Fibroblast of pulmonary artery (primary cell): Measurements from ENCODE around the gene RGS17.

Source experiments
- DNase-seq: peaks from one replicate; pipeline ENCODE4 v3.0.0-alpha.2; 2010; ENCODE audit warnings: low read depth
- H3K4me3 ChIP-seq: replicated peaks from 2 replicates; pipeline ENCODE4 v1.5.1; 2011; ENCODE audit warnings: low read depth, mild to moderate bottlenecking, control low read depth, low read length, moderate library complexity
- TF ChIP-seq, protein P1 (sequence below): IDR thresholded peaks from 2 replicates; pipeline ENCODE4 v1.5.1; 2011; ENCODE audit warnings: mild to moderate bottlenecking, control low read depth, low read length, inconsistent platforms; ENCODE audit errors: missing control alignments

RGS17 gene

DNA sequence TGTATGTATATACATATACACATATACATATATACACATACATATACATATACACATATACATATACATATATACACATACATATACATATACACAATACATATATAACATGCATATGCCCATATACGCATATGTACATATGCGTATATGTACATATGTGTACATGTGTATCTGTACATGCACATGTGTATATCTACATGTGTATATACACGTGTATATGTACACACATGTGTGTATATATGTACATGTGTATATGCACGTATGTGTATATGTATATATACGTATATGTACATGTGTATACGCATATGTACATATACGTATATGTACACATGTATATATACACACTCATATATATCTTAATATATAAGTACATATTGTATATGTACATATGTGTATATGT, 60.3 kb downstream of the RGS17 start:
- no peak overlapping the region for H3K4me3 ChIP-seq
- no peak for DNase-seq
- TF ChIP-seq, protein P1, sequence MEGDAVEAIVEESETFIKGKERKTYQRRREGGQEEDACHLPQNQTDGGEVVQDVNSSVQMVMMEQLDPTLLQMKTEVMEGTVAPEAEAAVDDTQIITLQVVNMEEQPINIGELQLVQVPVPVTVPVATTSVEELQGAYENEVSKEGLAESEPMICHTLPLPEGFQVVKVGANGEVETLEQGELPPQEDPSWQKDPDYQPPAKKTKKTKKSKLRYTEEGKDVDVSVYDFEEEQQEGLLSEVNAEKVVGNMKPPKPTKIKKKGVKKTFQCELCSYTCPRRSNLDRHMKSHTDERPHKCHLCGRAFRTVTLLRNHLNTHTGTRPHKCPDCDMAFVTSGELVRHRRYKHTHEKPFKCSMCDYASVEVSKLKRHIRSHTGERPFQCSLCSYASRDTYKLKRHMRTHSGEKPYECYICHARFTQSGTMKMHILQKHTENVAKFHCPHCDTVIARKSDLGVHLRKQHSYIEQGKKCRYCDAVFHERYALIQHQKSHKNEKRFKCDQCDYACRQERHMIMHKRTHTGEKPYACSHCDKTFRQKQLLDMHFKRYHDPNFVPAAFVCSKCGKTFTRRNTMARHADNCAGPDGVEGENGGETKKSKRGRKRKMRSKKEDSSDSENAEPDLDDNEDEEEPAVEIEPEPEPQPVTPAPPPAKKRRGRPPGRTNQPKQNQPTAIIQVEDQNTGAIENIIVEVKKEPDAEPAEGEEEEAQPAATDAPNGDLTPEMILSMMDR, result no peak

DNA sequence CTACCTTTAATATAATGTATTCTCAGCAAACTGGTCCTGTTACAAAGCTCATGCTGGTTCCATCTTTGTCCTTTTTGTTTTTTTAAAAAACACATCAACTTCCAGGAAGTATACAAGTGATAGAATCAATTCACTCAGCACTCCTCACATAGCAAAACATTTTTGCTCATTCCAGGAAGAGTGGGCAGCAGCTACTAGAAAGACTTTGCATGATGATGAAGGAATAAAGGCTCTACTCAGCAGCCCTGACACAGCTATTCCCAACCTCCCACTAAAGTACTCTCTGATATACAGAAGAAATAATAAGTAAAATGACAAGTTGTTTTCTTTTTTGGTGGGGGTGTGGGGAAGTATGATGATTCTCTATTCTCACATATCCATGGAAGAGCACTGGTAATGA, 61.2 kb downstream of the RGS17 start:
- no peak overlapping the region for H3K4me3 ChIP-seq
- DNase-seq, result no peak
- TF ChIP-seq, protein P1, result no peak

DNA sequence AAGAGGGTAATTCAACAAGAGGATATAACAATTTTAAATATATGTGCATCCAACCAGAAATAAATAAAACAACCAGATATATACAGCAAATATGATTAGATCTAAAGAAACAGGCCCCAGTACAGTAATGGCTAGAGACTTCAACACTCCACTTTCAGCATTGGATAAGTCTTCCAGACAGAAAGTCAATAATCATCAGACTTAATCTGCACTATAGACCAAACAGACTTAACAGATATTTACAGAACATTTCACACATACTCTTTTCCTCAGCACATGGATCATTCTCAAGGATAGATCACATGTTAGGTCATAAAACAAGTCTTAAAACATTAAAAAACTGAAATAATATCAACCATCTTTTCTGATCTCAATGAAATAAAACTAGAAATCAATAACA, 65.9 kb downstream of the RGS17 start:
- TF ChIP-seq, protein P1, result no peak
- no peak overlapping the region for H3K4me3 ChIP-seq
- no peak for DNase-seq

DNA sequence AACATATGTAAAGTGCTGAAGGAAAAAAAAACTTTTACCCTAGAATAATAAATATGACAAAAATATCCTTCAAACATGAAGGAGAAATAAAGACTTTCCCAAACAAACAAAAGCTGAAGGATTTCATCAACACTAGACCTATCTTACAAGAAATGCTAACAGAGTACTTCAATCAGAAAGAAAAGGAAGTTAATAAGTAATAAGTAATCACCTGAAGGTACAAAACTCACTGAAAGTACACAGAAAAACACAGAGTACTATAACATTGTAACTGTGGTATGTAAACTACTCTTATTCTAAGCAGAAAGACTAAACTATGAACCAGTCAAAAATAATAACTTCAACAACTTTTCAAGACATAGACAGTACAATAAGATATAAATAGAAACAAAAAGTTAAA, 67.1 kb downstream of the RGS17 start:
- no peak overlapping the region for H3K4me3 ChIP-seq
- TF ChIP-seq, protein P1, result no peak
- no peak for DNase-seq

DNA sequence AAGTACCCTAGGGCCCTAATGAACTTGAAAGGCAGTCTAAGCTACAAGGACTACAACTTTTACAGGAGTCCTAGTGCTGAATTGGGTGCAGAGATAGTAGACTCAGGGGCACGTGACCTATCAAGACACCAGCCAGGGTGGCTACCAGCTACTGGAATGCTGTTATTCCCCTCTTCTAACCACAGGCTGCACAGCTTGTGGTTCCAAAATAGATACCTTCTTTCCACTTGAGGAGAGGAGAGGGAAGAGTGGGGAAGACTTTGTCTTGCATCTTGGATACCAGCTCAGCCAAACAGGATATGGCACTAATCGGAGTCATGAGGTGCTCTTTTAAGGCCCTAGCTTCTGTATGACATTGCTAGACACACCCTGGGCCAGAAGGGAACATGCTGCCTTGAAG, 68.6 kb downstream of the RGS17 start:
- H3K4me3 ChIP-seq, result no peak overlapping the region
- no peak for DNase-seq
- TF ChIP-seq, protein P1, result no peak

DNA sequence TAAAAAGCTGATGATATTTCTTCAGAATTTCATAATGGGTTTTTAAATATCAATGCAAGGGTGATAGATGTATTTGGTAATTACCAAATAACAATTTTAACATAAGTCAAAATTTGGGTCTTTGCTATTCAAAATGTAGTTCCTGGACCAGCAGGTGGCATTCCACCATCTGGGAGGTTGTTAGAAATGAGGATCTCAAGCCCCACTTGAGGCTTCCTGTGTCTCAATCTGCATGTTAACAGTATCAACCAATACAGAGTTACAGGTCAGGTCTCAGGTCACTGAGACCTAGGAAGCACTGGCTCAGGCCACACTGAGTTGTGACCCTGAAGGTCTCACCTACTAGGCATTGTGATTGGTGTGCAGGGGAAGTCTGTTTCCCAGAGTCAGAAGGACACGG, 71.3 kb downstream of the RGS17 start:
- H3K4me3 ChIP-seq, result no peak overlapping the region
- DNase-seq, result no peak
- TF ChIP-seq, protein P1, result peak; percentile 2

DNA sequence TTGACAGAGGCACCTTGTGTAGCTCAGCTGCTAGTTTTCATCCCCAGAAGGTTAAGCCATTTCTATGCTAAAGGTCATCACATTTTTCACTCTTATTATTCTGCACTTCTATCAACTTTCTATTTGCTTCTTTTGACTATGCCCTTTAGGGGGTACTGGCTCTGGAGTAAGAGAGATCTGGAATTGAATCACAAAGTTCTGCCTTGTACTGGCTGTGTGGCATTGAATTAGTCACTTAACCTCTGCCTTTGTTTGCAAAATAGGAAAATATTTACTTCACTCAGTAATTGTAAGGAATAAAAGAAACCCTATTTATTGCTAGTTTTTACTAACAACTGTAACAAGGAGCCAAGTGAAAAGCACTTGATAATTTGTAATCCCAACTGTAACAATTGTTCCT, 71.8 kb downstream of the RGS17 start:
- DNase-seq, result no peak

More for the DNA sequence above, 71.8 kb downstream of the RGS17 start:
- TF ChIP-seq, protein P1, result no peak
- H3K4me3 ChIP-seq, result no peak overlapping the region
